Measurements from ENCODE around the gene METAP1D. TPM values are rescaled to one million over a fixed set of nuclear protein-coding genes. Genes with fewer than 3 reads are reported as not detected.

Gene METAP1D
- total and polyA plus RNA-seq, 2 donors (not counting 3 experiments of a cell fraction or from before 2014, with no cell fraction given): 4.2 to 8.1 TPM

GRCh38 chr2:172090044-172090961 lies 90.5 kb downstream of the METAP1D start:
- CTCF ChIA-PET: interaction anchor here (1.5 to 2.4 kb wide), 2 partner anchors 8 to 17 kb away, joined by 7 to 8 read pairs; no protein-coding TSS in a partner anchor
- H3K4me2 ChIP-seq (ENCODE audit: insufficient read depth, low read length): no peak overlapping the region
- no peaks in the 10 kb centered on the region for H3K79me2 ChIP-seq (ENCODE audit: control insufficient read depth, insufficient read depth, low read length)
- no peak overlapping the region for H3K27ac ChIP-seq (ENCODE audit: insufficient read depth, low read depth, low read length)
- no peaks in the 10 kb centered on the region for H3K9me3 ChIP-seq (replicated peaks; ENCODE audit: control insufficient read depth, insufficient read depth, low read length)
- no peaks in the 10 kb centered on the region for H3K9me1 ChIP-seq (replicated peaks; ENCODE audit: control insufficient read depth, extremely low read depth, insufficient read depth, low read length)
- POLR2A ChIA-PET: no interaction called here
- H3K4me1 ChIP-seq (ENCODE audit: control insufficient read depth, extremely low read depth, insufficient read depth, low read length): peaks cover 14% of the 10 kb centered on the region
- H3K36me3 ChIP-seq (ENCODE audit: control insufficient read depth in 2 of 2, extremely low read depth in 1 of 2, insufficient read depth in 2 of 2, low read length in 2 of 2): no peaks in the 10 kb centered on the region
- H3K9ac ChIP-seq (replicated peaks; ENCODE audit: extremely low read depth, insufficient read depth, low read length): no peak overlapping the region
- BruUV-seq (replicated peaks): no TSS peak
- H4K20me1 ChIP-seq (replicated peaks; ENCODE audit: control insufficient read depth, extremely low read depth, insufficient read depth, low read length): no peaks in the 10 kb centered on the region
- no peak overlapping the region for H3K4me3 ChIP-seq (replicated peaks in 1 of 3; ENCODE audit: insufficient read depth in 1 of 3, low read depth in 1 of 3, low read length in 3 of 3)
- dilution Hi-C loops (cut with MboI; ENCODE audit: extremely low pct_ligation_motif_present, low sequenced_read_pairs): no loop called here
- H3K27me3 ChIP-seq (ENCODE audit: control insufficient read depth in 2 of 2, insufficient read depth in 2 of 2, low read length in 2 of 2): peaks cover 87 to 100% of the 10 kb centered on the region in 2 experiments
- DNase-seq (ENCODE audit: low read depth, low spot score) (no peak), FAIRE-seq (no peak)
- TF ChIP-seq MYC (IDR thresholded peaks at IDR 0.05; ENCODE audit: low read depth, low read length) (no peak), EZH2 (IDR thresholded peaks at IDR 0.05; ENCODE audit: borderline replicate concordance, low read depth, low read length, severe bottlenecking) (peak; percentile 94)
- intact Hi-C loops (cut with micrococcal nuclease): no loop called here
- no peak overlapping the region for H2AFZ ChIP-seq (ENCODE audit: low read depth, low read length)

- DNase-seq (ENCODE audit: low read depth, low spot score) (no peak), FAIRE-seq (no peak)
- Histone ChIP-seq H3K4me3 (replicated peaks in 1 of 3; ENCODE audit: insufficient read depth in 1 of 3, low read depth in 1 of 3, low read length in 3 of 3) (no peak overlapping the region), H3K36me3 (ENCODE audit: control insufficient read depth in 2 of 2, extremely low read depth in 1 of 2, insufficient read depth in 2 of 2, low read length in 2 of 2) (no peaks in the 10 kb centered on the region), H3K4me2 (ENCODE audit: insufficient read depth, low read length) (no peak overlapping the region), H3K79me2 (ENCODE audit: control insufficient read depth, insufficient read depth, low read length) (no peaks in the 10 kb centered on the region), H3K4me1 (ENCODE audit: control insufficient read depth, extremely low read depth, insufficient read depth, low read length) (peaks cover 17% of the 10 kb centered on the region), H3K9ac (replicated peaks; ENCODE audit: extremely low read depth, insufficient read depth, low read length) (no peak overlapping the region), H3K9me3 (replicated peaks; ENCODE audit: control insufficient read depth, insufficient read depth, low read length) (no peaks in the 10 kb centered on the region), H3K9me1 (replicated peaks; ENCODE audit: control insufficient read depth, extremely low read depth, insufficient read depth, low read length) (no peaks in the 10 kb centered on the region), H4K20me1 (replicated peaks; ENCODE audit: control insufficient read depth, extremely low read depth, insufficient read depth, low read length) (no peaks in the 10 kb centered on the region), H3K27ac (ENCODE audit: insufficient read depth, low read depth, low read length) (no peak overlapping the region), H2AFZ (ENCODE audit: low read depth, low read length) (no peak overlapping the region), H3K27me3 (ENCODE audit: control insufficient read depth in 2 of 2, insufficient read depth in 2 of 2, low read length in 2 of 2) (peaks cover 85 to 100% of the 10 kb centered on the region in 2 experiments)
- TF ChIP-seq FOS (IDR thresholded peaks at IDR 0.05; ENCODE audit: borderline replicate concordance, insufficient read depth, low read length): no peak
- TF ChIP-seq EZH2 (IDR thresholded peaks at IDR 0.05; ENCODE audit: borderline replicate concordance, low read depth, low read length, severe bottlenecking): peak; percentile 14
- TF ChIP-seq MAX (IDR thresholded peaks at IDR 0.05; ENCODE audit: insufficient read depth, insufficient read length): no peak
- CTCF ChIA-PET: interaction anchor here (1.0 to 2.4 kb wide), 3 partner anchors 9 to 387 kb away, joined by 3 to 8 read pairs (median 7); no protein-coding TSS in a partner anchor
- POLR2A ChIA-PET: no interaction called here
- intact Hi-C loops (cut with micrococcal nuclease): no loop called here
- dilution Hi-C loops (cut with MboI; ENCODE audit: extremely low pct_ligation_motif_present, low sequenced_read_pairs): no loop called here
- BruUV-seq (replicated peaks): no TSS peak
These were observed 91.4 kb downstream of the METAP1D start for GRCh38 chr2:172091000-172091641.

Measured in endothelial cell of umbilical vein (primary cell).